Measurements from ENCODE around the gene IVL.

IVL gene

GRCh38 chr1:152957561-152957960 lies 49.2 kb downstream of the IVL start:
- no peak for DNase-seq

GRCh38 chr1:152959273-152959672 lies 50.9 kb downstream of the IVL start:
- no peak for DNase-seq

- no peak for DNase-seq
These were observed 51.6 kb downstream of the IVL start for GRCh38 chr1:152959801-152960451.

- no peak for DNase-seq
These were observed 52.2 kb downstream of the IVL start for GRCh38 chr1:152960452-152961044.
